ENCODE results near the gene FARSA. TPM values are rescaled to one million over a fixed set of nuclear protein-coding genes. Genes with fewer than 3 reads are reported as not detected.

The FARSA gene
- polyA plus RNA-seq, 3 donors: 29.0 to 49.2 (median 47.9) TPM

DNA sequence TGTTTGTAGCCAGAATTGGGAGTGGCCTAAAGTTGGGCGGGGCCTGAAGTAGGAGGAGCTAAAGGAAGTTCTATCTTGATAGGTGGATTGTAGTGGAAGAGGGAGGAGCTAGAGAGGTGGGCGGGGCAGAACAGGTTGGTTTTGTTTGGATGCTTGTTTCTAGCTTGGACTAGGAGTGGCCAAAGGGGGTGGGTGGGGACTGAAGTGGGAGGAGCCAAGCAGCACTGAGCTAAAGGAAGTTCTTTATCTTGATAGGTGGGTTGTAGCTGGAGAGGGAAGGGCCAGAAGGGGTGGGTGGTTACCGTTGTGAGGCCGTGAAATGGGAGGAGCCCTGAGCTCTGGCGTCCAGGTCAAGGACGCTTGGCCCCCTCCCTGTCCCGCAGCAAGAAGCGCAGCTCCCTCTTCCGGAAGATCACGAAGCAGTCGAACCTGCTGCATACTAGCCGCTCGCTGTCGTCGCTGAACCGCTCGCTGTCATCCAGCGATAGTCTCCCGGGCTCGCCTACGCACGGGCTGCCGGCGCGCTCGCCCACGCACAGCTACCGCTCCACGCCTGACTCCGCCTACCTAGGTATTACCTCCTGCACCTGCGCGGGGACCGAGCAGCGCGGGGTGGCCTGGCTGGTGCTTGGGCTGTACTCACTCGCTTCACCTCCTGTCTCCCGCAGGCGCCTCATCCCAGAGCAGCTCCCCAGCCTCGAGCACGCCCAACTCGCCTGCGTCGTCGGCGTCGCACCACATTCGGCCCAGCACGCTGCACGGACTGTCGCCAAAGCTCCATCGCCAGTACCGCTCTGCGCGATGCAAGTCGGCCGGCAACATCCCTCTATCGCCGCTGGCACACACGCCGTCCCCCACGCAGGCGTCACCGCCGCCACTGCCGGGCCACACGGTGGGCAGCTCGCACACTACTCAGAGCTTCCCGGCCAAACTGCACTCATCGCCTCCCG lies 60.3 kb downstream of the FARSA start:
- Mint-ChIP-seq H3K27me3 (ENCODE audit: low read depth in 3 of 3) (peaks cover 1 to 9% (median 3%) of the 10 kb centered on the region in 3 donors), H3K4me3 (peak overlapping the region; percentile 45 to 55), H3K36me3 (peaks cover 9 to 40% of the 10 kb centered on the region in 2 donors), H3K9me3 (peaks cover 6 to 18% (median 10%) of the 10 kb centered on the region in 7 donors), H3K27ac (peak overlapping the region in 1 of 7 donors; percentile 30), H3K4me1 (peaks cover 7% of the 10 kb centered on the region)
- Histone ChIP-seq H3K79me2 (ENCODE audit: insufficient read depth, low read length) (no peaks in the 10 kb centered on the region), H3K4me3 (replicated peaks in 1 of 3; ENCODE audit: low read depth in 2 of 3, low read length in 3 of 3) (no peak overlapping the region), H3K36me3 (replicated peaks in 1 of 2; ENCODE audit: control insufficient read depth in 1 of 2, insufficient read depth in 2 of 2, low read length in 2 of 2) (peaks cover 0 to 13% of the 10 kb centered on the region in 2 donors), H4K20me1 (ENCODE audit: insufficient read depth, low read length) (peaks cover 20% of the 10 kb centered on the region), H3K27ac (ENCODE audit: low read depth in 1 of 2, low read length in 2 of 2) (no peak overlapping the region), H3K4me2 (replicated peaks; ENCODE audit: extremely low read depth, low read length, poor library complexity, severe bottlenecking) (peak overlapping the region; percentile 41), H3K4me1 (ENCODE audit: control insufficient read depth in 1 of 2, insufficient read depth in 2 of 2, low read length in 2 of 2) (peaks cover 0 to under 1% of the 10 kb centered on the region in 2 donors), H3K9ac (ENCODE audit: insufficient read depth, low read length, poor library complexity, severe bottlenecking) (no peak overlapping the region), H2AFZ (ENCODE audit: insufficient read depth, low read depth, low read length, poor library complexity, severe bottlenecking) (no peak overlapping the region), H3K27me3 (ENCODE audit: control insufficient read depth in 2 of 2, insufficient read depth in 2 of 2, low read length in 2 of 2) (no peaks in the 10 kb centered on the region), H3K9me3 (replicated peaks in 1 of 2; ENCODE audit: control insufficient read depth in 1 of 2, insufficient read depth in 1 of 2, low read length in 2 of 2) (peaks cover 0 to 12% of the 10 kb centered on the region in 2 donors)
- TF ChIP-seq, protein P1, sequence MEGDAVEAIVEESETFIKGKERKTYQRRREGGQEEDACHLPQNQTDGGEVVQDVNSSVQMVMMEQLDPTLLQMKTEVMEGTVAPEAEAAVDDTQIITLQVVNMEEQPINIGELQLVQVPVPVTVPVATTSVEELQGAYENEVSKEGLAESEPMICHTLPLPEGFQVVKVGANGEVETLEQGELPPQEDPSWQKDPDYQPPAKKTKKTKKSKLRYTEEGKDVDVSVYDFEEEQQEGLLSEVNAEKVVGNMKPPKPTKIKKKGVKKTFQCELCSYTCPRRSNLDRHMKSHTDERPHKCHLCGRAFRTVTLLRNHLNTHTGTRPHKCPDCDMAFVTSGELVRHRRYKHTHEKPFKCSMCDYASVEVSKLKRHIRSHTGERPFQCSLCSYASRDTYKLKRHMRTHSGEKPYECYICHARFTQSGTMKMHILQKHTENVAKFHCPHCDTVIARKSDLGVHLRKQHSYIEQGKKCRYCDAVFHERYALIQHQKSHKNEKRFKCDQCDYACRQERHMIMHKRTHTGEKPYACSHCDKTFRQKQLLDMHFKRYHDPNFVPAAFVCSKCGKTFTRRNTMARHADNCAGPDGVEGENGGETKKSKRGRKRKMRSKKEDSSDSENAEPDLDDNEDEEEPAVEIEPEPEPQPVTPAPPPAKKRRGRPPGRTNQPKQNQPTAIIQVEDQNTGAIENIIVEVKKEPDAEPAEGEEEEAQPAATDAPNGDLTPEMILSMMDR (IDR thresholded peaks at IDR 0.05): no peak
- intact Hi-C loops (cut with micrococcal nuclease): no loop called here
- 86% methylated on average over 68 of the region's 70 CpGs for WGBS (ENCODE audit: insufficient coverage)
- DNase-seq: peak; percentile 23 to 61 (median 55)

Small RNA genes lying within 50 kb of the gene (small RNA-seq; reads per million reads assigned to genes)
- gene MIR5695 (ENCODE audit: insufficient read length, low read depth) (not detected), gene MIR6515 (ENCODE audit: insufficient read length, low read depth) (not detected)

Other genes starting within 250 kb of the FARSA start
- not detected for gene GNG14, start 245.7 kb downstream of the FARSA start, polyA plus RNA-seq
- gene FBXW9, start 237.1 kb downstream of the FARSA start, polyA plus RNA-seq: 1 to 10 TPM; 4.4 to 7.2 (median 5.1) TPM
- 10 to 100 TPM in 1 of 3 donors, under 1 TPM in 2; 0.28 to 45.2 (median 0.52) TPM for gene TNPO2, start 209.8 kb downstream of the FARSA start, polyA plus RNA-seq
- 100 to 1,000 TPM; 152 to 187 (median 175) TPM for gene TRIR, start 199.0 kb downstream of the FARSA start, polyA plus RNA-seq
- gene GET3, start 196.2 kb downstream of the FARSA start, polyA plus RNA-seq: 100 to 1,000 TPM in 2 of 3 donors, 10 to 100 TPM in 1; 97.5 to 122 (median 108) TPM
- gene BEST2, start 181.9 kb downstream of the FARSA start, polyA plus RNA-seq: not detected
- gene HOOK2, start 158.2 kb downstream of the FARSA start, polyA plus RNA-seq: 10 to 100 TPM in 1 of 3 donors, 1 to 10 TPM in 1, under 1 TPM in 1; 0.55 to 28.6 (median 1.1) TPM
- 1,000 to 10,000 TPM; 1,279 to 3,167 (median 1,468) TPM for gene JUNB, start 142.2 kb downstream of the FARSA start, polyA plus RNA-seq
- 10 to 100 TPM; 40.0 to 71.5 (median 46.7) TPM for gene PRDX2, start 131.9 kb downstream of the FARSA start, polyA plus RNA-seq
- 1 to 10 TPM in 1 of 3 donors, not detected in 2; 4.0 TPM for gene THSD8, start 131.6 kb downstream of the FARSA start, polyA plus RNA-seq
- 10 to 100 TPM in 2 of 3 donors, 1 to 10 TPM in 1; 8.7 to 21.5 (median 15.2) TPM for gene RNASEH2A, start 127.1 kb downstream of the FARSA start, polyA plus RNA-seq
- not detected for gene RTBDN, start 99.1 kb downstream of the FARSA start, polyA plus RNA-seq
- gene MAST1, start 95.2 kb downstream of the FARSA start, polyA plus RNA-seq: 1 to 10 TPM in 2 of 3 donors, under 1 TPM in 1; 0.28 to 3.6 (median 1.1) TPM
- 10 to 100 TPM; 38.8 to 91.6 (median 44.8) TPM for gene DNASE2, start 52.3 kb downstream of the FARSA start, polyA plus RNA-seq
- under 1 TPM; 0.24 to 0.45 (median 0.28) TPM for gene KLF1, start 46.5 kb downstream of the FARSA start, polyA plus RNA-seq
- gene GCDH, start 42.6 kb downstream of the FARSA start, polyA plus RNA-seq: 10 to 100 TPM in 1 of 3 donors, 1 to 10 TPM in 2; 7.3 to 30.5 (median 9.6) TPM
- gene SYCE2, start 14.4 kb downstream of the FARSA start, polyA plus RNA-seq: under 1 TPM in 1 of 3 donors, not detected in 2; 0.35 TPM
- gene CALR, start 4.9 kb upstream of the FARSA start, polyA plus RNA-seq: 100 to 1,000 TPM; 109 to 441 (median 133) TPM
- gene RAD23A, start 12.2 kb upstream of the FARSA start, polyA plus RNA-seq: 10 to 100 TPM; 45.5 to 88.0 (median 55.3) TPM
- 10 to 100 TPM in 2 of 3 donors, 1 to 10 TPM in 1; 8.3 to 42.4 (median 31.6) TPM for gene GADD45GIP1, start 23.5 kb upstream of the FARSA start, polyA plus RNA-seq
- not detected for gene DAND5, start 35.9 kb upstream of the FARSA start, polyA plus RNA-seq
- 1 to 10 TPM in 1 of 3 donors, under 1 TPM in 2; 0.25 to 3.7 (median 0.90) TPM for gene NFIX, start 61.8 kb upstream of the FARSA start, polyA plus RNA-seq
- 10 to 100 TPM; 35.7 to 51.1 (median 37.1) TPM for gene LYL1, start 169.1 kb upstream of the FARSA start, polyA plus RNA-seq
- gene TRMT1, start 183.0 kb upstream of the FARSA start, polyA plus RNA-seq: 10 to 100 TPM; 14.5 to 94.7 (median 14.5) TPM
- 10 to 100 TPM in 1 of 3 donors, 1 to 10 TPM in 2; 1.1 to 20.1 (median 2.2) TPM for gene NACC1, start 184.6 kb upstream of the FARSA start, polyA plus RNA-seq
- gene STX10, start 216.7 kb upstream of the FARSA start, polyA plus RNA-seq: 100 to 1,000 TPM; 158 to 392 (median 172) TPM
- gene IER2, start 216.7 kb upstream of the FARSA start, polyA plus RNA-seq: 100 to 1,000 TPM; 355 to 804 (median 601) TPM